ENCODE results near the gene SORCS3.

DNA sequence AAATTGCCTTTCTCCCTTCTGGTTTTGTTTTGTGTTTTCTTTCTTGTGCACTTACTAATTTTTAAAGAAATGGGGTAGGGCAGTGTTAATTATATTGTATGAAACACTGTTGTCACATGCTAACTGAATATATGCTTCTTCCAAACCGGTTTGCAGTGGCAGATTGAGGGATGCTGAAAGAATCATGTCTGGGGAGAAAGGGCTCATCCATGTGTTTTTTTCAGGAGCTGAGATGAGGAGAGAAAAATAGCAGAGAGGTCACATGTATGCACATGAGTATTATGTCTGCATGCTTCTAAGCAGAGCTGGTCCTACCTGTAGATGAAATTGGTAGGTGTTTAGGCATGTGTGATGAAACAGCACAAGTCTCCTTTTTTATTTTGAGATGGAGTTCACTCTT is 17.0 kb downstream of the SORCS3 start:
- TF ChIP-seq, protein P1, sequence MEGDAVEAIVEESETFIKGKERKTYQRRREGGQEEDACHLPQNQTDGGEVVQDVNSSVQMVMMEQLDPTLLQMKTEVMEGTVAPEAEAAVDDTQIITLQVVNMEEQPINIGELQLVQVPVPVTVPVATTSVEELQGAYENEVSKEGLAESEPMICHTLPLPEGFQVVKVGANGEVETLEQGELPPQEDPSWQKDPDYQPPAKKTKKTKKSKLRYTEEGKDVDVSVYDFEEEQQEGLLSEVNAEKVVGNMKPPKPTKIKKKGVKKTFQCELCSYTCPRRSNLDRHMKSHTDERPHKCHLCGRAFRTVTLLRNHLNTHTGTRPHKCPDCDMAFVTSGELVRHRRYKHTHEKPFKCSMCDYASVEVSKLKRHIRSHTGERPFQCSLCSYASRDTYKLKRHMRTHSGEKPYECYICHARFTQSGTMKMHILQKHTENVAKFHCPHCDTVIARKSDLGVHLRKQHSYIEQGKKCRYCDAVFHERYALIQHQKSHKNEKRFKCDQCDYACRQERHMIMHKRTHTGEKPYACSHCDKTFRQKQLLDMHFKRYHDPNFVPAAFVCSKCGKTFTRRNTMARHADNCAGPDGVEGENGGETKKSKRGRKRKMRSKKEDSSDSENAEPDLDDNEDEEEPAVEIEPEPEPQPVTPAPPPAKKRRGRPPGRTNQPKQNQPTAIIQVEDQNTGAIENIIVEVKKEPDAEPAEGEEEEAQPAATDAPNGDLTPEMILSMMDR (IDR thresholded peaks at IDR 0.05; ENCODE audit: borderline replicate concordance, extremely low read depth, low read length, poor library complexity, severe bottlenecking) = no peak
- no peak for TF ChIP-seq EZH2 (IDR thresholded peaks at IDR 0.05; ENCODE audit: borderline replicate concordance, low read depth, low read length, severe bottlenecking)
